ENCODE data around the gene MINPP1. TPM values are rescaled to one million over a fixed set of nuclear protein-coding genes. Genes with fewer than 3 reads are reported as not detected.

Gene MINPP1
- polyA plus RNA-seq, 1 experiment = 24.6 TPM

GRCh38 chr10:87532696-87533095 lies 28.0 kb downstream of the MINPP1 start:
- peaks cover 5% of the 10 kb centered on the region; the same call in 1 of the 2 replicates for H3K9me3 ChIP-seq (ENCODE audit: control insufficient read depth, insufficient read depth, low read length)
- no peak overlapping the region for H3K27ac ChIP-seq (ENCODE audit: low read depth, low read length)
- no peaks in the 10 kb centered on the region for H3K27me3 ChIP-seq (ENCODE audit: control insufficient read depth, insufficient read depth, low read length)
- no peak overlapping the region for H3K4me3 ChIP-seq (ENCODE audit: low read depth, low read length)
- no peak for DNase-seq (ENCODE audit: low read depth, low spot score)
- no peak for TF ChIP-seq CTCF (IDR thresholded peaks at IDR 0.05; ENCODE audit: low read depth, low read length)
- CTCF ChIA-PET = interaction anchor here (0.5 to 2.1 kb wide), 11 partner anchors 9 to 760 kb away, joined by 3 to 17 read pairs (median 5); no protein-coding TSS in a partner anchor
- POLR2A ChIA-PET = interaction anchor here (1.4 kb wide), 1 partner anchor 28 kb away, joined by 4 read pairs; the partner anchor contains the start of gene MINPP1

GRCh38 chr10:87534173-87534858 lies 29.6 kb downstream of the MINPP1 start:
- DNase-seq (ENCODE audit: low read depth, low spot score) = no peak
- CTCF ChIA-PET = interaction anchor here (0.7 to 2.1 kb wide), 9 partner anchors 11 to 284 kb away, joined by 3 to 17 read pairs (median 4); no protein-coding TSS in a partner anchor
- no peak overlapping the region for H3K4me3 ChIP-seq (ENCODE audit: low read depth, low read length)
- H3K27me3 ChIP-seq (ENCODE audit: control insufficient read depth, insufficient read depth, low read length) = no peaks in the 10 kb centered on the region
- H3K27ac ChIP-seq (ENCODE audit: low read depth, low read length) = no peak overlapping the region
- no peak for TF ChIP-seq CTCF (IDR thresholded peaks at IDR 0.05; ENCODE audit: low read depth, low read length)
- H3K9me3 ChIP-seq (ENCODE audit: control insufficient read depth, insufficient read depth, low read length) = peaks cover 5% of the 10 kb centered on the region; the same call in 1 of the 2 replicates
- POLR2A ChIA-PET = no interaction called here

DNA sequence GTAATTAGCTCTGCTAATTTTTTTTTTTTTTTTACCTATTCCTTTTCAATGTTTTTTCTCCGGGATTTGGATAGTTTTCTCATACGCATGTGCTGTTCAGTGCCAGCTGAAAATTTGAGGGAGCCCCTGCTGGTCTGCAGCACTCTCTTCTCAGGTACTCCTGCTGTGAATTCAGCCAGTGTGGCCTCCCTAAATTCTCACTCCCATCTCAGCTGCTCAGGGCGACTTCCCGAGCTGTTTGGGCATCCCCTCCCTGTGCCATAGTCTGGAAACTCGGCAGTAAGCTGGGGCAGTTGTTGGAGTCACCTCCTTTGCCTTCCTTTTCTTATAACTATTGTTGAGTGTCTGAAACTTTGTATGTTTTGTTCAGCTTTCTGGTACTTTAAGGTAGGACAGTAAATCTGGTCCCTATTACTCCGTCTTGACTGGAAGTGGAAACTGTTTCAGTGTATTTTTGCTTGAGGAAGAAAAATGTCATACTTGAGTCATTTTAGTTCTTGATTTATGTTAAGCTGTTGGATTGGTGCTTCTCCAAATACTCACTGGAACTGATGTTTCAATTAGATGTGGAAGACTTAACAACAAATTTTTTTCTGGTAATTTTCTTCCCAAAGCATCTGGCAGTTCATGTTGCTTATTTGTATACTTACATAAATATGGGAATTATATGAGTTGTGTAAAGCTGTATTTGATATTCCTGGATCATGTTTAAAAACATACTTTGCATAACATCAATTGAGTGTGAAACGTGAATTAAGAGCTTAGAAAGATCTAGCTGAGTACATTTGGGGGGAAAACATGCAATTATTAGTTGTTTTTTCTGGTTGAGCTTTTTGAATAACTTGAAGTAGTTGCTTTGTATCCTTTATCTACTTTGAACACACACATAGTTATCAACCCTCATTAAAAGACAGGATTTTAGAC lies 33.7 kb downstream of the MINPP1 start:
- H3K4me3 ChIP-seq (ENCODE audit: low read depth, low read length) = no peak overlapping the region
- peaks cover 4% of the 10 kb centered on the region; the same call in 1 of the 2 replicates for H3K9me3 ChIP-seq (ENCODE audit: control insufficient read depth, insufficient read depth, low read length)
- ChIA-PET CTCF (interaction anchor here (0.6 to 1.8 kb wide), 2 partner anchors 89 to 196 kb away, joined by 3 to 13 read pairs; no protein-coding TSS in a partner anchor), POLR2A (interaction anchor here (0.7 to 1.0 kb wide), 2 partner anchors 34 to 265 kb away, joined by 3 to 4 read pairs; partner anchors contain the start of gene MINPP1)
- no peak overlapping the region for H3K27ac ChIP-seq (ENCODE audit: low read depth, low read length)
- TF ChIP-seq CTCF (IDR thresholded peaks at IDR 0.05; ENCODE audit: low read depth, low read length) = no peak
- no peaks in the 10 kb centered on the region for H3K27me3 ChIP-seq (ENCODE audit: control insufficient read depth, insufficient read depth, low read length)
- DNase-seq (ENCODE audit: low read depth, low spot score) = no peak

- CTCF ChIA-PET = no interaction called here
- DNase-seq (ENCODE audit: low read depth, low spot score) = no peak
- H3K27me3 ChIP-seq (ENCODE audit: control insufficient read depth, insufficient read depth, low read length) = no peaks in the 10 kb centered on the region
- no peak overlapping the region for H3K4me3 ChIP-seq (ENCODE audit: low read depth, low read length)
- H3K27ac ChIP-seq (ENCODE audit: low read depth, low read length) = no peak overlapping the region
- no peak for TF ChIP-seq CTCF (IDR thresholded peaks at IDR 0.05; ENCODE audit: low read depth, low read length)
- H3K9me3 ChIP-seq (ENCODE audit: control insufficient read depth, insufficient read depth, low read length) = peaks cover 4% of the 10 kb centered on the region; the same call in 1 of the 2 replicates
- POLR2A ChIA-PET = no interaction called here
Measured at GRCh38 chr10:87541114-87541513, 36.4 kb downstream of the MINPP1 start.
